ENCODE measurements around the gene RALGAPA2. TPM values are rescaled to one million over a fixed set of nuclear protein-coding genes. Genes with fewer than 3 reads are reported as not detected.

RALGAPA2 gene
- total RNA-seq, 1 experiment from 2014 or later = 10.8 TPM

GRCh38 chr20:20404633-20405032, 307.8 kb downstream of the RALGAPA2 start:
- no peak for ATAC-seq
- H3K4me2 ChIP-seq (ENCODE audit: low read length) = no peak overlapping the region
- H3K27ac ChIP-seq (ENCODE audit: low read depth, low read length) = no peak overlapping the region
- no peaks in the 10 kb centered on the region for H3K27me3 ChIP-seq (ENCODE audit: insufficient read depth, low read length)
- H4K20me1 ChIP-seq (ENCODE audit: insufficient read depth) = no peaks in the 10 kb centered on the region
- H3K9ac ChIP-seq (ENCODE audit: low read length) = no peak overlapping the region
- H2AFZ ChIP-seq (ENCODE audit: low read depth, low read length, poor library complexity, severe bottlenecking) = no peak overlapping the region
- DNase-seq (ENCODE audit: low read depth, low spot score) = no peak
- H3K79me2 ChIP-seq (ENCODE audit: insufficient read depth, low read length) = no peaks in the 10 kb centered on the region
- H3K9me3 ChIP-seq (ENCODE audit: control insufficient read depth in 1 of 2, insufficient read depth in 1 of 2, low read depth in 1 of 2, low read length in 2 of 2) = no peaks in the 10 kb centered on the region
- no peaks in the 10 kb centered on the region for H3K9me2 ChIP-seq (ENCODE audit: insufficient read depth)
- CTCF ChIA-PET = no interaction called here
- POLR2A ChIA-PET = no interaction called here
- H3K36me3 ChIP-seq (ENCODE audit: control insufficient read depth in 1 of 2, insufficient read depth in 2 of 2, low read length in 2 of 2) = no peaks in the 10 kb centered on the region
- no peaks in the 10 kb centered on the region for H3K4me1 ChIP-seq (ENCODE audit: control insufficient read depth in 1 of 2, insufficient read depth in 2 of 2, low read length in 2 of 2)
- no peak overlapping the region for H3K4me3 ChIP-seq (replicated peaks in 1 of 2; ENCODE audit: low read depth in 1 of 2, low read length in 2 of 2)
- TF ChIP-seq, protein P1, sequence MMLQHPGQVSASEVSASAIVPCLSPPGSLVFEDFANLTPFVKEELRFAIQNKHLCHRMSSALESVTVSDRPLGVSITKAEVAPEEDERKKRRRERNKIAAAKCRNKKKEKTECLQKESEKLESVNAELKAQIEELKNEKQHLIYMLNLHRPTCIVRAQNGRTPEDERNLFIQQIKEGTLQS (IDR thresholded peaks at IDR 0.05) = no peak
- TF ChIP-seq SIN3A (IDR thresholded peaks at IDR 0.05; ENCODE audit: low read depth) = no peak
- TF ChIP-seq POLR2AphosphoS5 (IDR thresholded peaks at IDR 0.05; ENCODE audit: low read depth, low read length) = no peak
- no peak for TF ChIP-seq RAD21 (IDR thresholded peaks at IDR 0.05; ENCODE audit: low read depth)
- no peak for TF ChIP-seq EGR1 (IDR thresholded peaks at IDR 0.05; ENCODE audit: low read depth)
- no TSS peak for BruUV-seq (replicated peaks)
- RAD21 ChIA-PET (ENCODE audit: low non-redundant PET in 1 of 2, low total read pairs in 2 of 2, uncharacterized antibody in 2 of 2, unreplicated experiment in 2 of 2) = no interaction called here
- intact Hi-C loops (cut with micrococcal nuclease) = no loop called here

DNA sequence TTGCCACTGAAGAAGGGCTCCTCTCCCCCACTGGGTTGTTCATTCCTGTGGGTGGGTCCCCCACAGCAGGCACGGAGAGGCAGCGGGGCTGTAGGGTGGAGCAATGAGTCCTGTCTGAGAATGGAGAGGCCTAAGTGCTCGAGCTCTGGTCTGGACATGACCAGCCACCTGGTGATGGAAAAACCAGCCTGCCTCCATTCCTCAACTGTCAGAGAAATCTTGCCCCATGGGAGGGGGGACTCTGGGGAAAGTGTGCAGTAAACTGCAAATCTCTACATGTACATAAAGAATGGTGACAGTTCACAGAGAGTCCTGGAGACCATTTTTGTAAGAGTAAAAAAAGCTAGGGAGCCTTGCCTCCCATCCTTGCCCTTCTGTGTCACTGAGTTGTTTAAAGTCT, 310.5 kb downstream of the RALGAPA2 start:
- CTCF ChIA-PET = no interaction called here
- BruUV-seq (replicated peaks) = no TSS peak

More for the DNA sequence above, 310.5 kb downstream of the RALGAPA2 start:
- H2AFZ ChIP-seq (ENCODE audit: low read depth, low read length, poor library complexity, severe bottlenecking) = no peak overlapping the region
- no peak for DNase-seq (ENCODE audit: low read depth, low spot score)
- H3K27me3 ChIP-seq (ENCODE audit: insufficient read depth, low read length) = no peaks in the 10 kb centered on the region
- no peak overlapping the region for H3K27ac ChIP-seq (ENCODE audit: low read depth, low read length)
- no peaks in the 10 kb centered on the region for H3K9me2 ChIP-seq (ENCODE audit: insufficient read depth)
- H3K36me3 ChIP-seq (ENCODE audit: control insufficient read depth in 1 of 2, insufficient read depth in 2 of 2, low read length in 2 of 2) = no peaks in the 10 kb centered on the region
- H3K9ac ChIP-seq (ENCODE audit: low read length) = no peak overlapping the region
- H3K4me2 ChIP-seq (ENCODE audit: low read length) = no peak overlapping the region
- RAD21 ChIA-PET (ENCODE audit: low non-redundant PET in 1 of 2, low total read pairs in 2 of 2, uncharacterized antibody in 2 of 2, unreplicated experiment in 2 of 2) = no interaction called here
- no peak for ATAC-seq
- intact Hi-C loops (cut with micrococcal nuclease) = no loop called here
- no peaks in the 10 kb centered on the region for H4K20me1 ChIP-seq (ENCODE audit: insufficient read depth)
- no peak overlapping the region for H3K4me3 ChIP-seq (replicated peaks in 1 of 2; ENCODE audit: low read depth in 1 of 2, low read length in 2 of 2)
- H3K9me3 ChIP-seq (ENCODE audit: control insufficient read depth in 1 of 2, insufficient read depth in 1 of 2, low read depth in 1 of 2, low read length in 2 of 2) = no peaks in the 10 kb centered on the region
- no peaks in the 10 kb centered on the region for H3K79me2 ChIP-seq (ENCODE audit: insufficient read depth, low read length)
- no peak for TF ChIP-seq EGR1 (IDR thresholded peaks at IDR 0.05; ENCODE audit: low read depth)
- TF ChIP-seq ZFX (IDR thresholded peaks at IDR 0.05) = no peak
- TF ChIP-seq YY1 (IDR thresholded peaks at IDR 0.05; ENCODE audit: extremely low read depth, insufficient replicate concordance, low read depth, low read length) = no peak
- TF ChIP-seq CEBPB (IDR thresholded peaks at IDR 0.05; ENCODE audit: low read depth) = no peak
- TF ChIP-seq POLR2AphosphoS5 (IDR thresholded peaks at IDR 0.05; ENCODE audit: low read depth, low read length) = no peak
- TF ChIP-seq ELF1 (IDR thresholded peaks at IDR 0.05; ENCODE audit: borderline replicate concordance, low read depth) = no peak
- TF ChIP-seq JUND (IDR thresholded peaks at IDR 0.05) = no peak
- no peak for TF ChIP-seq CTCF (IDR thresholded peaks at IDR 0.05 in 2 of 3, conservative IDR thresholded peaks at IDR 0.05 in 1 of 3; ENCODE audit: borderline replicate concordance in 1 of 3, insufficient read depth in 1 of 3, low read depth in 2 of 3, low read length in 2 of 3)
- no peak for TF ChIP-seq FOSL1 (IDR thresholded peaks at IDR 0.05; ENCODE audit: low read depth)
- TF ChIP-seq EZH2phosphoT487 (IDR thresholded peaks at IDR 0.05; ENCODE audit: borderline replicate concordance) = no peak
- TF ChIP-seq SIN3A (IDR thresholded peaks at IDR 0.05; ENCODE audit: low read depth) = no peak
- no peak for TF ChIP-seq ZNF274 (IDR thresholded peaks at IDR 0.05; ENCODE audit: low read depth, low read length)
- TF ChIP-seq, protein P2, sequence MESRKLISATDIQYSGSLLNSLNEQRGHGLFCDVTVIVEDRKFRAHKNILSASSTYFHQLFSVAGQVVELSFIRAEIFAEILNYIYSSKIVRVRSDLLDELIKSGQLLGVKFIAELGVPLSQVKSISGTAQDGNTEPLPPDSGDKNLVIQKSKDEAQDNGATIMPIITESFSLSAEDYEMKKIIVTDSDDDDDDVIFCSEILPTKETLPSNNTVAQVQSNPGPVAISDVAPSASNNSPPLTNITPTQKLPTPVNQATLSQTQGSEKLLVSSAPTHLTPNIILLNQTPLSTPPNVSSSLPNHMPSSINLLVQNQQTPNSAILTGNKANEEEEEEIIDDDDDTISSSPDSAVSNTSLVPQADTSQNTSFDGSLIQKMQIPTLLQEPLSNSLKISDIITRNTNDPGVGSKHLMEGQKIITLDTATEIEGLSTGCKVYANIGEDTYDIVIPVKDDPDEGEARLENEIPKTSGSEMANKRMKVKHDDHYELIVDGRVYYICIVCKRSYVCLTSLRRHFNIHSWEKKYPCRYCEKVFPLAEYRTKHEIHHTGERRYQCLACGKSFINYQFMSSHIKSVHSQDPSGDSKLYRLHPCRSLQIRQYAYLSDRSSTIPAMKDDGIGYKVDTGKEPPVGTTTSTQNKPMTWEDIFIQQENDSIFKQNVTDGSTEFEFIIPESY (IDR thresholded peaks at IDR 0.05; ENCODE audit: extremely low read depth, insufficient replicate concordance, low read length) = no peak
- TF ChIP-seq CBX3 (IDR thresholded peaks at IDR 0.05; ENCODE audit: low read depth) = no peak
- TF ChIP-seq, protein P3, sequence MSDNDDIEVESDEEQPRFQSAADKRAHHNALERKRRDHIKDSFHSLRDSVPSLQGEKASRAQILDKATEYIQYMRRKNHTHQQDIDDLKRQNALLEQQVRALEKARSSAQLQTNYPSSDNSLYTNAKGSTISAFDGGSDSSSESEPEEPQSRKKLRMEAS (IDR thresholded peaks at IDR 0.05) = no peak
- no peak for TF ChIP-seq SP1 (IDR thresholded peaks at IDR 0.05; ENCODE audit: low read depth)
- TF ChIP-seq, protein P1 (IDR thresholded peaks at IDR 0.05) = no peak
- no peaks in the 10 kb centered on the region for H3K4me1 ChIP-seq (ENCODE audit: control insufficient read depth in 1 of 2, insufficient read depth in 2 of 2, low read length in 2 of 2)
- POLR2A ChIA-PET = no interaction called here

All from HCT116 (cell line).